ENCODE measurements around the gene MCEE.

- TF ChIP-seq CTCF (IDR thresholded peaks at IDR 0.05): no peak
- no peak for TF ChIP-seq POLR2A (IDR thresholded peaks at IDR 0.05)
Observed at GRCh38 chr2:71122387-71123298, 7.4 kb downstream of the MCEE start.

All from gastroesophageal sphincter (tissue), 3 donors.